Uterus (tissue), 2 donors: ENCODE measurements around the gene SLC8A1.

Experiments
- POLR2A ChIP-seq, 2 donors: fragments of 450-650 bp; IDR thresholded peaks; one replicate each; pipeline ENCODE4 v1.6.1; 2016; ENCODE audit warnings: antibody characterized with exemption in 2 of 2, mild to moderate bottlenecking in 1 of 2, moderate library complexity in 1 of 2
- TF ChIP-seq, protein P1 (sequence below), 4 experiments: fragments of 200-600 bp in 2 of 4; fragments of 450-650 bp in 2 of 4; sonication (generic) in 2 of 4; IDR thresholded peaks; one replicate each; pipeline ENCODE4 v1.5.1; 2016 to 2019; ENCODE audit warnings: antibody characterized with exemption in 4 of 4, mild to moderate bottlenecking in 2 of 4, moderate library complexity in 1 of 4

DNA sequence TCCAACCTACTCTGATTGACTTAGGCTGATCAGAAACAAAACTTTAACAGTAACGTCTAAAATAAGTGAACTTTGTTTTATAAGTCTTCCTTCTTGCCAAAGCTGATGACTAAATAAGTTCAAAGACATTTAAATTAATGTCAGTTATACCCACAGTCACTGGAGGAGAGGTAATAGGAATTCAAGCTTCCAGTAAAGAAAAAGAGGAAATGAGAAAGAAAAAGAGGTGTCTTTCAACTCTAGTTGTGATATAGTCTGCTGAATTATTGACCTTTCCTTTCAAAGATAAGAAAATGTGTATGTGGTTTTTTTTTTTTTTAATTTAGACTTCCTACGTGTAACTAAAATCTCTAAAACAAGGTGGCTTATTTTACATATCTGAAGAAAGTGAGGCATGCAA is 191.5 kb downstream of the SLC8A1 start:
- TF ChIP-seq, protein P1, sequence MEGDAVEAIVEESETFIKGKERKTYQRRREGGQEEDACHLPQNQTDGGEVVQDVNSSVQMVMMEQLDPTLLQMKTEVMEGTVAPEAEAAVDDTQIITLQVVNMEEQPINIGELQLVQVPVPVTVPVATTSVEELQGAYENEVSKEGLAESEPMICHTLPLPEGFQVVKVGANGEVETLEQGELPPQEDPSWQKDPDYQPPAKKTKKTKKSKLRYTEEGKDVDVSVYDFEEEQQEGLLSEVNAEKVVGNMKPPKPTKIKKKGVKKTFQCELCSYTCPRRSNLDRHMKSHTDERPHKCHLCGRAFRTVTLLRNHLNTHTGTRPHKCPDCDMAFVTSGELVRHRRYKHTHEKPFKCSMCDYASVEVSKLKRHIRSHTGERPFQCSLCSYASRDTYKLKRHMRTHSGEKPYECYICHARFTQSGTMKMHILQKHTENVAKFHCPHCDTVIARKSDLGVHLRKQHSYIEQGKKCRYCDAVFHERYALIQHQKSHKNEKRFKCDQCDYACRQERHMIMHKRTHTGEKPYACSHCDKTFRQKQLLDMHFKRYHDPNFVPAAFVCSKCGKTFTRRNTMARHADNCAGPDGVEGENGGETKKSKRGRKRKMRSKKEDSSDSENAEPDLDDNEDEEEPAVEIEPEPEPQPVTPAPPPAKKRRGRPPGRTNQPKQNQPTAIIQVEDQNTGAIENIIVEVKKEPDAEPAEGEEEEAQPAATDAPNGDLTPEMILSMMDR (IDR thresholded peaks at IDR 0.05): no peak
- TF ChIP-seq POLR2A (IDR thresholded peaks at IDR 0.05): no peak
